ENCODE results near the gene COPS4. TPM values are rescaled to one million over a fixed set of nuclear protein-coding genes. Genes with fewer than 3 reads are reported as not detected.
"Not testable (repeated sequence)": the region's sequence is repeated elsewhere in the genome, so short reads cannot be mapped to it uniquely, and the experiment has no call there.

The COPS4 gene
- total and polyA plus RNA-seq, 9 donors = 54.1 to 69.1 (median 61.3) TPM

DNA sequence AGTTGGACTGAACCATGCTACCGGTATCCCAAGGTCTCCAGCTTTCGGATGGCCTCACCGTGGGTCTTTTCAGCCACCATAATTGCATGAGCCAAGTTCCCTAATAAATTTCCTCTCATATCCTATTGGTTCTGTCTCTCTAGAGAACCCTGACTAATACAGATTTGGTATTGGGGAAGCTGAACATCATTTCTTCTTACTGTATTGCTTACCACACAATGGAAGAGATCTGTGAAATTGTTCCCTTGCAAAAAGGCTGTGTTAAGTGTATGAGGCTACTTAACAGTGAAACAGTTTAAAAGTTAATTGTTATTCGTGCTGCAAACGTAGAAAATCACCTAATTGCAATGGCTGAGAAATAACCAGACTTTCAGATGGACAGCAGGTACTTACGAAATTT is 45.6 kb downstream of the COPS4 start:
- Histone ChIP-seq H3K4me1 (ENCODE audit: control insufficient read depth, insufficient read depth, low read length) (no peaks in the 10 kb centered on the region), H3K27ac (ENCODE audit: low read length) (no peak overlapping the region), H3K36me3 (ENCODE audit: control insufficient read depth, insufficient read depth, low read length) (peaks cover 5% of the 10 kb centered on the region), H3K27me3 (ENCODE audit: control insufficient read depth, insufficient read depth, low read length) (no peaks in the 10 kb centered on the region), H3K9me3 (replicated peaks; ENCODE audit: control insufficient read depth, low read depth, low read length) (no peaks in the 10 kb centered on the region), H3K4me3 (ENCODE audit: low read length) (no peak overlapping the region)
- WGBS (ENCODE audit: insufficient coverage) = 93% methylated on average over 3 of the region's 6 CpGs
- no peak for DNase-seq

GRCh38 chr4:83082777-83083176 is 47.8 kb downstream of the COPS4 start:
- H3K9me3 ChIP-seq (replicated peaks; ENCODE audit: control insufficient read depth, low read depth, low read length) = no peaks in the 10 kb centered on the region
- H3K27ac ChIP-seq (ENCODE audit: low read length) = no peak overlapping the region
- no peaks in the 10 kb centered on the region for H3K36me3 ChIP-seq (ENCODE audit: control insufficient read depth, insufficient read depth, low read length)
- WGBS (ENCODE audit: insufficient coverage) = 97% methylated on average over 4 of the region's 4 CpGs
- H3K4me3 ChIP-seq (ENCODE audit: low read length) = no peak overlapping the region
- H3K27me3 ChIP-seq (ENCODE audit: control insufficient read depth, insufficient read depth, low read length) = no peaks in the 10 kb centered on the region
- H3K4me1 ChIP-seq (ENCODE audit: control insufficient read depth, insufficient read depth, low read length) = no peaks in the 10 kb centered on the region
- DNase-seq = no peak

DNA sequence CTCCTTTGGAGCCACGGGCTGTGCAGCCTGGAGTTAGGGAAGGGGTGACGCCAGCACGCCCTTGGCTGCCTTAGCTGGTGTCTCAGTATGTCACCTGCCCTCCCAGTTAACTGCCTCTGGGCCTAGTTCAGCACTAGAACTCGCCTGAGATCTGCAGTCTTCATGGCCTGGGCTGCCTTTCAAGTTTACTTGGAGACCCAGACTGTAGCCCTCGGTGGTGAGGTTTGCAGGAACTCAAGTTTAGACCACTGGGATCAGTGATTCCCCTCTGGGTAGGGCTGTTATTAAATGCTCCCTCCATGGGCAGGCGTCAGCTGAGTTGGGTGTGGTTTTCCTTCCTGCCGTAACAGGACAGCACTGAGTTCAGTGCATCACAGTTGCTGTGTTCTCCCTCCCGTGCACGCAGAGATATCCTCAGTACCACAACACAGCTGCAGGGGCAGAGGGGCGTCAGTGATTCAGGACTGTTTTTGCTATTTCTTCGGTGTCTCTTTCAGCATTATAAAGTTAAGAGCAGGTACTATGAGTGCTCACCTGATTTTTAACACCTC is 49.0 kb downstream of the COPS4 start:
- H3K9me3 ChIP-seq (replicated peaks; ENCODE audit: control insufficient read depth, low read depth, low read length) = no peaks in the 10 kb centered on the region
- peak; percentile 9 for DNase-seq
- H3K27ac ChIP-seq (ENCODE audit: low read length) = no peak overlapping the region
- no peaks in the 10 kb centered on the region for H3K27me3 ChIP-seq (ENCODE audit: control insufficient read depth, insufficient read depth, low read length)
- no peaks in the 10 kb centered on the region for H3K4me1 ChIP-seq (ENCODE audit: control insufficient read depth, insufficient read depth, low read length)
- H3K4me3 ChIP-seq (ENCODE audit: low read length) = no peak overlapping the region
- H3K36me3 ChIP-seq (ENCODE audit: control insufficient read depth, insufficient read depth, low read length) = no peaks in the 10 kb centered on the region
- WGBS (ENCODE audit: insufficient coverage) = 57% methylated on average over 6 of the region's 11 CpGs

DNA sequence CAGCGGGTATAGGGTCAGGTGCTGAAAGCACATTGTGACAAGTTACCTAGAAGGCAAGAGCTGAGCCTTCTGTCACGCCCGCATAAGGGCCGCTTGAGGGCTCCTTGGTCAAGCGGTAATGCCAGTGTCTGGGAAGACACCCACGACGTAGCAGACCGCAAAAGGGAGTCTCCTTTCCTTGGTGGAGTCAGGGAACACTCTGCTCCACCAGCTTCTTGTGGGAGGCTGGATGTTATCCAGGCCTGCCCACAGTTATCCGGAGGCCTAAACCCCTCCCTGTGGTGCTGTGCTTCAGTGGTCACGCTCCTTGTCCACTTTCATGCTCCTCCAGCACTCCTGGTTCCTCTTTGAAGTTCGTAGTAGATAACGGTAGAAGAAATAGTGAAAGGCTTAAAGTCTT is 50.0 kb downstream of the COPS4 start:
- not testable (repeated sequence) for H3K36me3 ChIP-seq (ENCODE audit: control insufficient read depth, insufficient read depth, low read length); H3K9me3 ChIP-seq (replicated peaks; ENCODE audit: control insufficient read depth, low read depth, low read length); H3K4me3 ChIP-seq (ENCODE audit: low read length); H3K27me3 ChIP-seq (ENCODE audit: control insufficient read depth, insufficient read depth, low read length); DNase-seq; H3K4me1 ChIP-seq (ENCODE audit: control insufficient read depth, insufficient read depth, low read length); H3K27ac ChIP-seq (ENCODE audit: low read length)
- WGBS (ENCODE audit: insufficient coverage) = 86% methylated on average over 7 of the region's 12 CpGs

DNA sequence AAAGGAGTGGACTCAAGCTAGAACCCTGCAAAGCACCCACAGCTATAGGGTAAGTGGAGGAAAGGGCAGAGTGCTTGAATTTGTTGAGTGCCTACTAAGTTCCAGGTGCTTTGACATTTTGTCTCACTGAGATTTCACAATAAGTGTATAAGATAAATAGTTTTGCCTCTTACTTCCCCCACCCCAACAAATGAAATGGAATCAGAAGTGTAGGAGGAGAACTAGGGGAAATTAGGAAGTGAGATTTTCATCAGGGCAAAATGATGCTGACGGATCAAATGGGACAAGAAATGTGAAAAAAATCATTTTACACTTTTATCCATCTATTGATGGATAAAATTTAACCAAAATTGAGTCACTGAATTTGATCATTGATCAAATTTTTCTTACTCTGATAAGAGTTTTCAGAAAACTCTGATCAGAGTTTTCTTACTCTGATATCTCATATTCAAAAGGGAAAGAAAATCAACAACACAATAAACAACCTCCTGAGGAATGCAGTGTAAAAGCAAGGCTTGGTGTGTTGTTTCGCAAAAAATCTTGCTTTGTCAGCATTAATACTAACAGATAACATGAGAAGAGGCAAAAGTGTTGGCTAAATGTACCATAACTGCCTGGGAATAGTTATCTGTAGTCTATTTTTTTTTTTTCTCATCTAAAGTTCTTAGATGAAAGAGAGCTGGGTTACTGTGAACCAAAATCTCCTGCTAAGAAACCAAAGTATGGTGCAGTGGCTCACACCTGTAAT is 54.6 kb downstream of the COPS4 start:
- no peaks in the 10 kb centered on the region for H3K4me1 ChIP-seq (ENCODE audit: control insufficient read depth, insufficient read depth, low read length)
- H3K9me3 ChIP-seq (replicated peaks; ENCODE audit: control insufficient read depth, low read depth, low read length) = no peaks in the 10 kb centered on the region
- WGBS (ENCODE audit: insufficient coverage) = no CpG with 5 or more reads among the region's 2 CpGs
- no peak overlapping the region for H3K4me3 ChIP-seq (ENCODE audit: low read length)
- no peaks in the 10 kb centered on the region for H3K36me3 ChIP-seq (ENCODE audit: control insufficient read depth, insufficient read depth, low read length)
- peaks cover 5% of the 10 kb centered on the region for H3K27me3 ChIP-seq (ENCODE audit: control insufficient read depth, insufficient read depth, low read length)
- DNase-seq = no peak
- H3K27ac ChIP-seq (ENCODE audit: low read length) = no peak overlapping the region

DNA sequence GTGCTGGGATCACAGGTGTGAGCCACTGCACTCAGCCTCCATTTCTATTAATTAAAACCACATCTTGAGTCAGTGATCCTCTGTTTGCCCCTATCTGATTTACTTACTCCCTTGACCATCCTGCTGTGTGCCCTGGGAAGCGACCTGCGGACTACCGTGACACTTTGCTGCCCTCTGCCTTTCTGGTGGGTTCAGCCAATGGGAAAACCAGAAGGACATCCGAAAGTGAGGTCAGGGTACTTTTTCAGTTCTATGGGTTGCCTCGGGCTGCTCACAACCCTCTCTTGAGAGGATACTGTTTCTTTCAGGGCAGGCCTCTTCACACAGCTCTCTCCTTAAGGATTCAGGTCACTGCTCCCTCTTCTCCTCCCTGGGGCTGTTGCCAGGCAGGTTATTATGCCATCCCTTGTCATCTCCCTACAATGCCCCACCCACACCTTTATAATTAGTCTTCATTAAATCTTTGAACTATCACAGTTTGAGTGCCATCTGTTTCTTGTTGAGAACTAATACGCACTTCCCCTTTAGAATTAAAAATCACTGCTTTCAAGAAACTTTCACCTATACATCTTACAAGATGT is 58.2 kb downstream of the COPS4 start:
- Histone ChIP-seq H3K4me1 (ENCODE audit: control insufficient read depth, insufficient read depth, low read length) (no peaks in the 10 kb centered on the region), H3K4me3 (ENCODE audit: low read length) (no peak overlapping the region), H3K36me3 (ENCODE audit: control insufficient read depth, insufficient read depth, low read length) (no peaks in the 10 kb centered on the region), H3K9me3 (replicated peaks; ENCODE audit: control insufficient read depth, low read depth, low read length) (no peaks in the 10 kb centered on the region), H3K27me3 (ENCODE audit: control insufficient read depth, insufficient read depth, low read length) (peaks cover 5% of the 10 kb centered on the region), H3K27ac (ENCODE audit: low read length) (no peak overlapping the region)
- 27% methylated on average over 5 of the region's 6 CpGs for WGBS (ENCODE audit: insufficient coverage)
- DNase-seq = no peak

DNA sequence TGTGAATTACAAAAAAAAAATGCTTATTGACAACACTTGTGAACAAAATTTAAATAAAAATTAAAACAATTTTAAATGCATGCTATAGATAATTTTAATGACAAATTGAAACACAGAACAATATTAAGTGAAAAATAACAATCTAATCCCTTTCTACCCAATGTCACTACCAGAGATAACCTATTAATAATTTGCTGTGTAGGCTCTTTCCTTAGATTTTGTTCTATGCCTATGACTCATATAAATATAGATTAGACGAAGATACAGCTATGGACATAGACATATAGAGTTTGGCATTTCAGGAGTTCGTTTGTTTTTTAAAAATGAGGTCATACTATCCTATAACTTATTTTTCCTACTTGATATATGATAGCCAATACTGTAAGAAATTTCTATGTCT is 61.4 kb downstream of the COPS4 start:
- Histone ChIP-seq H3K4me1 (ENCODE audit: control insufficient read depth, insufficient read depth, low read length) (no peaks in the 10 kb centered on the region), H3K9me3 (replicated peaks; ENCODE audit: control insufficient read depth, low read depth, low read length) (no peaks in the 10 kb centered on the region)

GRCh38 chr4:83104991-83105390 is 70.0 kb downstream of the COPS4 start:
- Histone ChIP-seq H3K4me3 (ENCODE audit: low read length) (no peak overlapping the region), H3K9me3 (replicated peaks; ENCODE audit: control insufficient read depth, low read depth, low read length) (no peaks in the 10 kb centered on the region), H3K27me3 (ENCODE audit: control insufficient read depth, insufficient read depth, low read length) (peaks cover 8% of the 10 kb centered on the region), H3K27ac (ENCODE audit: low read length) (no peak overlapping the region), H3K4me1 (ENCODE audit: control insufficient read depth, insufficient read depth, low read length) (peaks cover 3% of the 10 kb centered on the region), H3K36me3 (ENCODE audit: control insufficient read depth, insufficient read depth, low read length) (no peaks in the 10 kb centered on the region)
- WGBS (ENCODE audit: insufficient coverage) = 86% methylated on average over 7 of the region's 7 CpGs
- DNase-seq = no peak

More for the DNA sequence above, 61.4 kb downstream of the COPS4 start:
- WGBS (ENCODE audit: insufficient coverage) = no CpG with 5 or more reads among the region's 2 CpGs
- H3K27me3 ChIP-seq (ENCODE audit: control insufficient read depth, insufficient read depth, low read length) = peaks cover 5% of the 10 kb centered on the region
- H3K36me3 ChIP-seq (ENCODE audit: control insufficient read depth, insufficient read depth, low read length) = no peaks in the 10 kb centered on the region
- no peak overlapping the region for H3K27ac ChIP-seq (ENCODE audit: low read length)
- DNase-seq = no peak
- no peak overlapping the region for H3K4me3 ChIP-seq (ENCODE audit: low read length)

GRCh38 chr4:83107631-83108030 is 72.6 kb downstream of the COPS4 start:
- Histone ChIP-seq H3K27ac (ENCODE audit: low read length) (no peak overlapping the region), H3K4me3 (ENCODE audit: low read length) (no peak overlapping the region)
- 72% methylated on average over 6 of the region's 9 CpGs for WGBS (ENCODE audit: insufficient coverage)

DNA sequence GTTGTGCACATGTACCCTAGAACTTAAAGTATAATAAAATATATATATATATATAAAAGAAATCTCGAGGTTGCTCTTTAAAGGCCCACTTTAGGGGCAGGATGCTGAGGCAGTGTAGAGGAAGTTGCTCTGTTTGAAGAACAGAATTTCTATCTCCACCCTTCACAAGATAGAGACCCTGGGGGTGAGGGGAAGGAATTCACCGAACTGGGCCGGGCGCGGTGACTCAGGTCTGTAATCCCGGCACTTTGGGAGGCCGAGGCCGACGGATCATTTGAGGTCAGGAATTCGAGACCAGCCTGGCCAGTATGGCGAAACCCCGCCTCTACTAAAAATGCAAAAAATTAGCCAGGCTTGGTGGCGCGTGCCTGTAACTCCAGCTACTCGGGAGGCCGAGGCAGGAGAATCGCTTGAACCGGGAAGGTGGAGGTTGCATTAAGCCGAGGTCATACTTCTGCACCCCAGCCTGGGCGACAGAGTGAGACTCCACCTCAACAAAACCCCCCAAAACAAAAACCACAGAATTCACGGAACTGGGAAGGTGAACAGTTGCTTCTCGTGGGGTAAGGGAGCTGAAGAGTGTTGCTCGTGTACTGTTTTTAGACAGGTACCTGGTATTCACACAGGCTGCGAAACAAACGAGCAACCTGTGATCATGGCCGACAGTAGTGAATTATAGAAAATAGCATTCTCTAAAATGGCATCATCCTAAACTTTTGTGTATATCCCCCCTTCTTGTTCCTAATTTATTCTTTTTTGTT is 73.3 kb downstream of the COPS4 start:
- no peaks in the 10 kb centered on the region for H3K9me3 ChIP-seq (replicated peaks; ENCODE audit: control insufficient read depth, low read depth, low read length)
- 90% methylated on average over 13 of the region's 26 CpGs for WGBS (ENCODE audit: insufficient coverage)
- H3K27me3 ChIP-seq (ENCODE audit: control insufficient read depth, insufficient read depth, low read length) = peaks cover 8% of the 10 kb centered on the region
- H3K4me3 ChIP-seq (ENCODE audit: low read length) = no peak overlapping the region
- H3K27ac ChIP-seq (ENCODE audit: low read length) = no peak overlapping the region
- peaks cover 8% of the 10 kb centered on the region for H3K4me1 ChIP-seq (ENCODE audit: control insufficient read depth, insufficient read depth, low read length)
- DNase-seq = no peak
- no peaks in the 10 kb centered on the region for H3K36me3 ChIP-seq (ENCODE audit: control insufficient read depth, insufficient read depth, low read length)

More at GRCh38 chr4:83107631-83108030, 72.6 kb downstream of the COPS4 start:
- Histone ChIP-seq H3K9me3 (replicated peaks; ENCODE audit: control insufficient read depth, low read depth, low read length) (no peaks in the 10 kb centered on the region), H3K27me3 (ENCODE audit: control insufficient read depth, insufficient read depth, low read length) (peaks cover 8% of the 10 kb centered on the region), H3K4me1 (ENCODE audit: control insufficient read depth, insufficient read depth, low read length) (peaks cover 8% of the 10 kb centered on the region), H3K36me3 (ENCODE audit: control insufficient read depth, insufficient read depth, low read length) (no peaks in the 10 kb centered on the region)
- DNase-seq = no peak

Data from muscle of leg (tissue), 11 donors.